Upper lobe of right lung (tissue), 1 donor: ENCODE data around the gene SPRR2D. TPM values are rescaled to one million over a fixed set of nuclear protein-coding genes. Genes with fewer than 3 reads are reported as not detected.

Experiments used
- total RNA-seq: library from RNA; stranded (reverse); fragmentation: NEBNext Ultra II Directional; extraction: Animal tissue kit (Norgen Biotek cat#: 25700); gene quantifications from one replicate; pipeline ENCODE4 v1.2.1, GENCODE V29; 2021
- donor health status: DM: no; HTN: yes; CAD: no; lungs with severe emphysema.

The SPRR2D gene
- total RNA-seq, 1 donor from 2014 or later: not detected

Other genes with a start within 250 kb of the SPRR2D start
- gene LCE1D, start 244.4 kb downstream of the SPRR2D start, total RNA-seq: not detected
- not detected for gene LCE1C, start 234.5 kb downstream of the SPRR2D start, total RNA-seq
- not detected for gene LCE1B, start 229.1 kb downstream of the SPRR2D start, total RNA-seq
- not detected for gene LCE1A, start 213.6 kb downstream of the SPRR2D start, total RNA-seq
- not detected for gene LCE6A, start 198.3 kb downstream of the SPRR2D start, total RNA-seq
- not detected for gene LCE7A, start 181.1 kb downstream of the SPRR2D start, total RNA-seq
- not detected for gene SMCP, start 162.8 kb downstream of the SPRR2D start, total RNA-seq
- gene IVL, start 132.6 kb downstream of the SPRR2D start, total RNA-seq: not detected
- not detected for gene SPRR5, start 93.9 kb downstream of the SPRR2D start, total RNA-seq
- gene SPRR4, start 70.5 kb downstream of the SPRR2D start, total RNA-seq: not detected
- not detected for gene SPRR1A, start 57.0 kb downstream of the SPRR2D start, total RNA-seq
- not detected for gene SPRR3, start 39.4 kb downstream of the SPRR2D start, total RNA-seq
- not detected for gene SPRR1B, start 9.9 kb downstream of the SPRR2D start, total RNA-seq
- not detected for gene SPRR2A, start 16.4 kb upstream of the SPRR2D start, total RNA-seq
- gene SPRR2B, start 30.5 kb upstream of the SPRR2D start, total RNA-seq: not detected
- not detected for gene SPRR2E, start 53.4 kb upstream of the SPRR2D start, total RNA-seq
- gene SPRR2F, start 72.4 kb upstream of the SPRR2D start, total RNA-seq: not detected
- not detected for gene SPRR2G, start 109.8 kb upstream of the SPRR2D start, total RNA-seq
- not detected for gene LELP1, start 162.3 kb upstream of the SPRR2D start, total RNA-seq
- gene PRR9, start 176.5 kb upstream of the SPRR2D start, total RNA-seq: not detected
- gene LORICRIN, start 218.6 kb upstream of the SPRR2D start, total RNA-seq: not detected